ENCODE measurements around the gene IL31RA. TPM values are rescaled to one million over a fixed set of nuclear protein-coding genes. Genes with fewer than 3 reads are reported as not detected.

Gene IL31RA
- total RNA-seq, 1 donor from 2014 or later, result 1.2 TPM

DNA sequence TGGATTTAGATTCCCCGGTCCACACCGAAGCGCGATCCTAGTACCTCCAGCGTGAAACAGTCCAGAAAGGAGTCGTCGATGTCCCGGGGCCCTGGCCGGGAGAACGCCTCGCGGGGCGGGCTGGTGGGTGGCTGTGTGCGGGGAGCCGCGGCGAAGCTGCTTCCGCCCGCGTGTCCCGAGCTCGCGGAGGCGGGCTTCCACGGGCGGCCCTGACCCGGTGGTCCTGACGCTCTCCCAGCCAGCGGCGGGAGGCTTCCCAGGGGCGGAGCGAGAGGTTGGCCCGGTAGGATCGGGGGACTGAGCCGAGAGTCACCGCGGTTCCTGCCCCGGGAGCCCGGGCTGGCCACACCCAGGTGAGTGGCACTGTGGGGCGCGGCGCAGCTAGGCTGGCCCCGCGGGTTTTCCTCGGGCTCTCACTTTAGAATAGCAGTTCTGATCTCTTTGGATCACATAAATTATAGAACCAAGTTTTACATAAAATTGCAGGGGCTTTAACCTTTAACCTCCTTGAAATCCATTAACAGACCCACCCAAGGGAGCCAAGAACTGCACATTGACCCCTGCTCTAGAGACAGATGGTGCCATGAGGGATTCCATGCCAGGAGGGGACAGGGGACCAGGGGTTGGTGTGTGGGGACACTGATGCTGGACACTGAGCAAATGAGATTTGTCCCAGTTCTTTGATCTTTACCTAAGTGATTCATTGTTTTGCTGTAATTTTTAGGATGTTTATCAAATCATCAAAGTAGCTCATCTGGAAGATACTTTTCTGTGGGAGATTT, 29.2 kb upstream of the IL31RA start:
- H3K4me3 ChIP-seq (ENCODE audit: low read depth, low read length), result peak overlapping the region; percentile 44

DNA sequence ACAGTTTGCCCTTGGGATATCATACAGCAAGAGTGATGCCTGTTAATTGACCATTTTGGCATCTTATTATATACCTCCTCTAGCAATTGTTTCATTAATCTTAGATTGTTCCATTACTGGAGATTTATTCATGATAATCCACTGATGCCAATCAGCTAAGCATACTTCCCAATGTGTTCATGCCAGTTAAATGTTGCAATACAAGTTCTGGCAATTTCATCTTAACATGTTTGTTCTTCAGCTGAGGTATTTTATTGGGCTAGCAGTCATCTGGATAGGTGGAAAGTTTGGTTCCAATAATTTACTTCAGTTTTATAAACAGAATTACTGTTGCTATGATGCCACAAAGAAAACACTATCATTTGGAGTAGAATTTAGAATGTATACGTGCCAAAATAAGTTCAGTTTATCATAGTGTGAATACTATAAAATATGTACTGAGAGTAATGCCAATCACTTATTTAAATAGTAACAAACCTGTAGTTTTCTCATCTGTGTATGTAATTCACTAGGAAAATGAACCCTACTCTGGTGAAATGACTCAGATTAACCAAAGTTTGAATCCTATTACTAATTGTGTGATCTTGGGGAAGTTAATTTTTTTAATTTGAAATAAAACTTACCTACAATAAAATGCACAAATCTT, 27.9 kb upstream of the IL31RA start:
- DNase-seq (ENCODE audit: low read depth), result no peak
- H3K36me3 ChIP-seq (ENCODE audit: control insufficient read depth, insufficient read depth, low read length), result no peaks in the 10 kb centered on the region
- TF ChIP-seq, protein P1, sequence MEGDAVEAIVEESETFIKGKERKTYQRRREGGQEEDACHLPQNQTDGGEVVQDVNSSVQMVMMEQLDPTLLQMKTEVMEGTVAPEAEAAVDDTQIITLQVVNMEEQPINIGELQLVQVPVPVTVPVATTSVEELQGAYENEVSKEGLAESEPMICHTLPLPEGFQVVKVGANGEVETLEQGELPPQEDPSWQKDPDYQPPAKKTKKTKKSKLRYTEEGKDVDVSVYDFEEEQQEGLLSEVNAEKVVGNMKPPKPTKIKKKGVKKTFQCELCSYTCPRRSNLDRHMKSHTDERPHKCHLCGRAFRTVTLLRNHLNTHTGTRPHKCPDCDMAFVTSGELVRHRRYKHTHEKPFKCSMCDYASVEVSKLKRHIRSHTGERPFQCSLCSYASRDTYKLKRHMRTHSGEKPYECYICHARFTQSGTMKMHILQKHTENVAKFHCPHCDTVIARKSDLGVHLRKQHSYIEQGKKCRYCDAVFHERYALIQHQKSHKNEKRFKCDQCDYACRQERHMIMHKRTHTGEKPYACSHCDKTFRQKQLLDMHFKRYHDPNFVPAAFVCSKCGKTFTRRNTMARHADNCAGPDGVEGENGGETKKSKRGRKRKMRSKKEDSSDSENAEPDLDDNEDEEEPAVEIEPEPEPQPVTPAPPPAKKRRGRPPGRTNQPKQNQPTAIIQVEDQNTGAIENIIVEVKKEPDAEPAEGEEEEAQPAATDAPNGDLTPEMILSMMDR (IDR thresholded peaks at IDR 0.05; ENCODE audit: insufficient read depth, low read length, poor library complexity, severe bottlenecking), result no peak

More for the DNA sequence above, 29.2 kb upstream of the IL31RA start:
- no peak for DNase-seq (ENCODE audit: low read depth)
- Histone ChIP-seq H3K27me3 (ENCODE audit: control insufficient read depth, insufficient read depth, low read length) (no peaks in the 10 kb centered on the region), H3K36me3 (ENCODE audit: control insufficient read depth, insufficient read depth, low read length) (no peaks in the 10 kb centered on the region)
- TF ChIP-seq, protein P1 (IDR thresholded peaks at IDR 0.05; ENCODE audit: insufficient read depth, low read length, poor library complexity, severe bottlenecking), result no peak

DNA sequence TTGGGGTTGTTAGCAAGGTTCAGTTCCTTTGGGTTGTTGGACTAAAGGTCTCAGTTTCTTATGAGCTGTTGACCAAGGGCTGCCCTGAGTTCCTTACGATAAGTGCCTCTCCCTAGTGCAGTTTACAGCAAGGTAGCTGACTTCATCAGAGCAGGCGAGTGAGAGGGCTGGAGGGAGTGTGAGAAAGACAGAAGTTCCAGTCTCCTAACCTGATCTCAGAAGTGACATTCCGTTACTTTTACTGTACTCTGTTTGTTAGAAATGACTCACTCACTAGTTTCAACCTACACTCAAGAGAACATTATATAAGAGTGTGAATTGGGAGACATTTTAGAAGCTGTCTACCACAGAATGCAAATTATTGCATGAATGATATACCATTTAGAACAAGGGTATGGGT, 21.2 kb upstream of the IL31RA start:
- TF ChIP-seq, protein P1 (IDR thresholded peaks at IDR 0.05; ENCODE audit: insufficient read depth, low read length, poor library complexity, severe bottlenecking), result no peak
- DNase-seq (ENCODE audit: low read depth), result no peak
- no peaks in the 10 kb centered on the region for H3K36me3 ChIP-seq (ENCODE audit: control insufficient read depth, insufficient read depth, low read length)
- H3K4me3 ChIP-seq (ENCODE audit: low read depth, low read length), result no peak overlapping the region
- H3K27me3 ChIP-seq (ENCODE audit: control insufficient read depth, insufficient read depth, low read length), result no peaks in the 10 kb centered on the region

More for the DNA sequence above, 27.9 kb upstream of the IL31RA start:
- H3K27me3 ChIP-seq (ENCODE audit: control insufficient read depth, insufficient read depth, low read length), result no peaks in the 10 kb centered on the region
- H3K4me3 ChIP-seq (ENCODE audit: low read depth, low read length), result no peak overlapping the region

DNA sequence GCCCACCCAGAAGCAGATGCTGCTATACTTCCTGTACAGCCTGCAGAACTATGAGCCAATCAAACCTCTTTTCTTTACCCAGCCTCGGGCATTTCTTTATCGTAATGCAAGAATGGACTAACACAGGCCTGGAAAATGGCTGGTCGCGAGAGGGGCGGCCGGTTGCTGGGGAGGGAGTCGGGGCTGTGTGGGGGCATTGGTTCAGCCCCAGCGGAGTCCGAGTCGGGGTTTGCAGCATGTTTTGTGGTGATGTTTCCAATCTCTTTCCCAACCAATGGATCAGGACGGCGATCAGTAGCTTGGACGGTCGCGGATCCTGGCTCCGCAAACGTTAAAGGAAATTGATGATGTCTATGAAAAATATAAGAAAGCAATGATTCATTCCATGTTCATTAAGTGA, 18.7 kb upstream of the IL31RA start:
- TF ChIP-seq, protein P1 (IDR thresholded peaks at IDR 0.05; ENCODE audit: insufficient read depth, low read length, poor library complexity, severe bottlenecking), result no peak
- H3K4me3 ChIP-seq (ENCODE audit: low read depth, low read length), result no peak overlapping the region
- no peak for DNase-seq (ENCODE audit: low read depth)
- H3K36me3 ChIP-seq (ENCODE audit: control insufficient read depth, insufficient read depth, low read length), result no peaks in the 10 kb centered on the region
- H3K27me3 ChIP-seq (ENCODE audit: control insufficient read depth, insufficient read depth, low read length), result no peaks in the 10 kb centered on the region

DNA sequence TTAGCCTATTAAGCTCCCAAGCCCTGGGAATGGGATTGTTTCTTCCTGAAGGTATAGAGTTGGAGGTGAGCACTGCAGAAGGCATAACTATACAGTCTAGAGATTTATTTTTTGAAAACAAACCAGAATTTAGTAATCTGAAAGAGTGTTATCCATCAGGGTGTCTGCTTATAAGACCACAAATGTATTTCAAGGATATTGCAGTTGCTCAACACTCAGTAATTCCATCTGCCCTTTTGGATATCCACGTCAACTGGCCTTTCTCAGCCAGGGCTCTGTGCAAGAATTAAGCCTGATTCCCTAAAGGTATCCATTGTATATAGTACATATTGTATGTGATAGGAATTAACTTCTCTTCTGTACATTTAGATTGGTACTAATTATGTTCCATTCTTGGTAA, 15.0 kb upstream of the IL31RA start:
- TF ChIP-seq, protein P1 (IDR thresholded peaks at IDR 0.05; ENCODE audit: insufficient read depth, low read length, poor library complexity, severe bottlenecking), result no peak

More for the DNA sequence above, 15.0 kb upstream of the IL31RA start:
- DNase-seq (ENCODE audit: low read depth), result no peak
- H3K4me3 ChIP-seq (ENCODE audit: low read depth, low read length), result no peak overlapping the region
- H3K27me3 ChIP-seq (ENCODE audit: control insufficient read depth, insufficient read depth, low read length), result no peaks in the 10 kb centered on the region
- H3K36me3 ChIP-seq (ENCODE audit: control insufficient read depth, insufficient read depth, low read length), result no peaks in the 10 kb centered on the region

Measured in kidney epithelial cell (primary cell).